OCI-LY7 (cell line): Measurements from ENCODE around the gene ATP6V0E2.
"Not testable (repeated sequence)": the region's sequence is repeated elsewhere in the genome, so short reads cannot be mapped to it uniquely, and the experiment has no call there.

Source experiments
- CTCF ChIP-seq: fragments of 200-600 bp; sonication (generic); conservative IDR thresholded peaks from 2 replicates; pipeline ENCODE4 v1.5.1; 2014; ENCODE audit warnings: mild to moderate bottlenecking, antibody characterized with exemption, low read length, moderate library complexity, mixed read lengths
- EZH2phosphoT487 ChIP-seq: fragments of 200-600 bp; sonication (generic); IDR thresholded peaks from 2 replicates; pipeline ENCODE4 v1.6.1; 2018; ENCODE audit warnings: low read depth, borderline replicate concordance, mild to moderate bottlenecking, mixed run types, antibody characterized with exemption, low read length, moderate library complexity, mixed read lengths

DNA sequence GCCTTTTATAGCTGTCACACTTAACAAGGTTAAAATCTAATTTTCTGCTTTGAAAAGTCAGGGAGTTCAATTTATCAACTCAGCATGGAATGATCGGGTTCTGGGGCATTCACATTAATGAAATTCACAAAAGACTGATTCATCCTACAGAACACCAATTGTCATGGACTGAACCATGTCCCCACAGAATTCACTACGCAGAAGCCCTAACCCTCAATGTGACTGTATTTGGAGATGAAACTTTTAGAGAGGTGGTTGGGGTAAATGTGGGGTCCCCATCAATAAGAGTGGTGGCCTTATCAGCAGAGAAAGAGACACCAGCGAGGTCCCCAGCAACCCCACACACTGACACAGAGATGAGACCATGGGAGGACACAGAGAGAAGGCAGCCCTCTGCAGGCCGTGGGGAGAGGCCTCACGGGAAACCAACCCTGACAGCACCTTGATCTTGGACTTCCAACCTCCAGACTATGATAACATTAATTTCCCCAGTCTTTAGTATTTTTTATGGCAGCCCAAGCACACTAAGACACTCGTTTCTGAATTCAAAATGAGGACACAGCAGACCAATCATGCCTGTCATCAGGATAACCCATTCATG, 34.1 kb downstream of the ATP6V0E2 start:
- TF ChIP-seq CTCF, EZH2phosphoT487: not testable (repeated sequence)
